ENCODE data around the gene HNRNPC. TPM values are rescaled to one million over a fixed set of nuclear protein-coding genes. Genes with fewer than 3 reads are reported as not detected.

Gene HNRNPC
- total RNA-seq, 1 donor from 2014 or later, result 1,872 TPM

- Mint-ChIP-seq H3K36me3 (peaks cover 55% of the 10 kb centered on the region), H3K27ac (no peak overlapping the region), H3K4me3 (peak overlapping the region; percentile 39), H3K4me1 (peaks cover 7% of the 10 kb centered on the region), H3K27me3 (ENCODE audit: insufficient read depth, low read depth) (peaks cover 2% of the 10 kb centered on the region), H3K9me3 (no peaks in the 10 kb centered on the region)
- H3K36me3 ChIP-seq, result peaks cover 20% of the 10 kb centered on the region
- H3K79me2 ChIP-seq (ENCODE audit: low read depth), result peaks cover 10% of the 10 kb centered on the region
- H3K4me3 ChIP-seq, result no peak overlapping the region
- no peak overlapping the region for H3K4me2 ChIP-seq
- H2AFZ ChIP-seq (replicated peaks), result no peak overlapping the region
- no peaks in the 10 kb centered on the region for H3K27me3 ChIP-seq
- DNase-seq (ENCODE audit: low spot score), result no peak
- TF ChIP-seq, protein P1, sequence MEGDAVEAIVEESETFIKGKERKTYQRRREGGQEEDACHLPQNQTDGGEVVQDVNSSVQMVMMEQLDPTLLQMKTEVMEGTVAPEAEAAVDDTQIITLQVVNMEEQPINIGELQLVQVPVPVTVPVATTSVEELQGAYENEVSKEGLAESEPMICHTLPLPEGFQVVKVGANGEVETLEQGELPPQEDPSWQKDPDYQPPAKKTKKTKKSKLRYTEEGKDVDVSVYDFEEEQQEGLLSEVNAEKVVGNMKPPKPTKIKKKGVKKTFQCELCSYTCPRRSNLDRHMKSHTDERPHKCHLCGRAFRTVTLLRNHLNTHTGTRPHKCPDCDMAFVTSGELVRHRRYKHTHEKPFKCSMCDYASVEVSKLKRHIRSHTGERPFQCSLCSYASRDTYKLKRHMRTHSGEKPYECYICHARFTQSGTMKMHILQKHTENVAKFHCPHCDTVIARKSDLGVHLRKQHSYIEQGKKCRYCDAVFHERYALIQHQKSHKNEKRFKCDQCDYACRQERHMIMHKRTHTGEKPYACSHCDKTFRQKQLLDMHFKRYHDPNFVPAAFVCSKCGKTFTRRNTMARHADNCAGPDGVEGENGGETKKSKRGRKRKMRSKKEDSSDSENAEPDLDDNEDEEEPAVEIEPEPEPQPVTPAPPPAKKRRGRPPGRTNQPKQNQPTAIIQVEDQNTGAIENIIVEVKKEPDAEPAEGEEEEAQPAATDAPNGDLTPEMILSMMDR (IDR thresholded peaks at IDR 0.05), result no peak
- no peak for TF ChIP-seq EZH2 (IDR thresholded peaks at IDR 0.05)
- no peak for TF ChIP-seq EZH2phosphoT487 (IDR thresholded peaks at IDR 0.05)
- H3K4me1 ChIP-seq, result peaks cover 39% of the 10 kb centered on the region
- H4K20me1 ChIP-seq (ENCODE audit: low read depth), result peaks cover 91% of the 10 kb centered on the region
- peak overlapping the region; percentile 31 for H3K27ac ChIP-seq
- peaks cover 92% of the 10 kb centered on the region for H3F3A ChIP-seq (ENCODE audit: low read depth)
- H3K9me3 ChIP-seq (ENCODE audit: low read depth), result no peaks in the 10 kb centered on the region
- no peak overlapping the region for H3K9ac ChIP-seq
These were observed 63.3 kb downstream of the HNRNPC start for GRCh38 chr14:21205678-21206581.

- H3K4me1 ChIP-seq, result peaks cover 38% of the 10 kb centered on the region
- Mint-ChIP-seq H3K36me3 (peaks cover 53% of the 10 kb centered on the region), H3K9me3 (no peaks in the 10 kb centered on the region), H3K4me1 (peaks cover 7% of the 10 kb centered on the region), H3K27me3 (ENCODE audit: insufficient read depth, low read depth) (peaks cover 2% of the 10 kb centered on the region), H3K4me3 (no peak overlapping the region), H3K27ac (no peak overlapping the region)
- H3K79me2 ChIP-seq (ENCODE audit: low read depth), result peaks cover 9% of the 10 kb centered on the region
- peak overlapping the region; percentile 31 for H3K27ac ChIP-seq
- DNase-seq (ENCODE audit: low spot score), result no peak
- H3K9ac ChIP-seq, result no peak overlapping the region
- TF ChIP-seq EZH2phosphoT487 (IDR thresholded peaks at IDR 0.05) (no peak), EZH2 (IDR thresholded peaks at IDR 0.05) (no peak)
- TF ChIP-seq, protein P1 (IDR thresholded peaks at IDR 0.05), result no peak
- H3K27me3 ChIP-seq, result no peaks in the 10 kb centered on the region
- H2AFZ ChIP-seq (replicated peaks), result no peak overlapping the region
- H3K36me3 ChIP-seq, result peaks cover 18% of the 10 kb centered on the region
- H4K20me1 ChIP-seq (ENCODE audit: low read depth), result peaks cover 88% of the 10 kb centered on the region
- H3K4me2 ChIP-seq, result no peak overlapping the region
- no peak overlapping the region for H3K4me3 ChIP-seq
- peaks cover 98% of the 10 kb centered on the region for H3F3A ChIP-seq (ENCODE audit: low read depth)
- H3K9me3 ChIP-seq (ENCODE audit: low read depth), result no peaks in the 10 kb centered on the region
These were observed 64.1 kb downstream of the HNRNPC start for GRCh38 chr14:21205026-21205677.

GRCh38 chr14:21204167-21205025 lies 64.8 kb downstream of the HNRNPC start:
- no peak for DNase-seq (ENCODE audit: low spot score)
- Histone ChIP-seq H3K36me3 (peaks cover 11% of the 10 kb centered on the region), H3K27ac (peak overlapping the region; percentile 35), H2AFZ (replicated peaks) (no peak overlapping the region), H3K4me3 (no peak overlapping the region), H3K27me3 (no peaks in the 10 kb centered on the region), H3K9me3 (ENCODE audit: low read depth) (no peaks in the 10 kb centered on the region), H3K9ac (no peak overlapping the region), H3F3A (ENCODE audit: low read depth) (peaks cover 92% of the 10 kb centered on the region), H4K20me1 (ENCODE audit: low read depth) (peaks cover 81% of the 10 kb centered on the region), H3K79me2 (ENCODE audit: low read depth) (peaks cover 1% of the 10 kb centered on the region), H3K4me1 (peaks cover 31% of the 10 kb centered on the region), H3K4me2 (no peak overlapping the region)
- Mint-ChIP-seq H3K9me3 (no peaks in the 10 kb centered on the region), H3K27me3 (ENCODE audit: insufficient read depth, low read depth) (peaks cover 2% of the 10 kb centered on the region), H3K4me1 (peaks cover 7% of the 10 kb centered on the region), H3K36me3 (peaks cover 47% of the 10 kb centered on the region), H3K27ac (peak overlapping the region; percentile 9), H3K4me3 (no peak overlapping the region)
- TF ChIP-seq EZH2 (IDR thresholded peaks at IDR 0.05) (no peak), EZH2phosphoT487 (IDR thresholded peaks at IDR 0.05) (no peak)
- TF ChIP-seq, protein P1 (IDR thresholded peaks at IDR 0.05), result no peak

Measured in neural progenitor cell (in vitro differentiated cells).